NCI-H226 (cell line): ENCODE results near the gene SMARCA1.

Experiments
- DNase-seq: peaks from one replicate; pipeline ENCODE4 v3.0.0-alpha.2; 2015

The SMARCA1 gene

GRCh38 chrX:129450123-129450522 is 73.2 kb downstream of the SMARCA1 start:
- DNase-seq: no peak

GRCh38 chrX:129449148-129449547 is 74.1 kb downstream of the SMARCA1 start:
- no peak for DNase-seq

DNA sequence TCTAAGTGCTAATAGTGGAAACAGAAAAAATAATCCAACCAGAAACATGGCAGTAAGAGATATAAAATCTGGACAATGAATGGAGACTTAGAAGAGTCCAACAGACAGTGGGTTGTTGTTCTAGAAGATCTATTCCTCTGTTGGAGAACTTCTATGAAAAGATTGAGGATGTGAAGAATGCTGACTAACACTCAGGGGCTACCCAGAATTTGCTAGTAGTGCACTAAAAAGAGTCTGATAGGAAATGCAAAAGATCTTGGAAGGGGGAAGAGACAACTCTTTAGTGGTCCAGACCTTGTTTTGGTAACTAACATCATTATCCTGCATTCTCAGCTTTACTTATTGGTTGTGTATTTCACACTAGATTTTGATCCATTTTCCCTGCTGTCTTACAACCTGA is 77.9 kb downstream of the SMARCA1 start:
- no peak for DNase-seq

GRCh38 chrX:129433945-129434344 is 89.3 kb downstream of the SMARCA1 start:
- DNase-seq: no peak

- DNase-seq: no peak
Observed at GRCh38 chrX:129433461-129433860, 89.8 kb downstream of the SMARCA1 start.

DNA sequence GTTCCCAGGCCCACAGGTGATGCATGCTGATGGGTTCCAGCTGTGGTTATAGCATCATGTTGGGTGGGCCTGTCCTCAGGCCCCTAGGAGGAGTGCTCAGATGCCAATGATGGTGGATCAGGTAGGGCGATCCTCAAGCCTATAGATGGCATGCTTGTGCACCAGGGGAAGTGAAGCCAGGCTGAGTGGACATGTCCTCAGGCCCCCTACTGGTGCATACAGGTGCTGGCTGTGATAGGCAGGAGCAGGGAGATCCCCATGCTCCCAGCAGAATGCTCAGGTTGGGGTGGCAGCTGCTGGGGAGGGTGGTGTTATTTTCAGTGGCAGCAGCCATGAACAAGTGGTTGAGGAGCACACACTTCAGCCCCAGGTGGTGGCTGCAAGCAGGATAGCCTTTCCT is 96.0 kb downstream of the SMARCA1 start:
- DNase-seq: no peak

GRCh38 chrX:129423191-129423590 is 100.1 kb downstream of the SMARCA1 start:
- DNase-seq: no peak

GRCh38 chrX:129404670-129405008 is 118.7 kb downstream of the SMARCA1 start:
- no peak for DNase-seq

DNA sequence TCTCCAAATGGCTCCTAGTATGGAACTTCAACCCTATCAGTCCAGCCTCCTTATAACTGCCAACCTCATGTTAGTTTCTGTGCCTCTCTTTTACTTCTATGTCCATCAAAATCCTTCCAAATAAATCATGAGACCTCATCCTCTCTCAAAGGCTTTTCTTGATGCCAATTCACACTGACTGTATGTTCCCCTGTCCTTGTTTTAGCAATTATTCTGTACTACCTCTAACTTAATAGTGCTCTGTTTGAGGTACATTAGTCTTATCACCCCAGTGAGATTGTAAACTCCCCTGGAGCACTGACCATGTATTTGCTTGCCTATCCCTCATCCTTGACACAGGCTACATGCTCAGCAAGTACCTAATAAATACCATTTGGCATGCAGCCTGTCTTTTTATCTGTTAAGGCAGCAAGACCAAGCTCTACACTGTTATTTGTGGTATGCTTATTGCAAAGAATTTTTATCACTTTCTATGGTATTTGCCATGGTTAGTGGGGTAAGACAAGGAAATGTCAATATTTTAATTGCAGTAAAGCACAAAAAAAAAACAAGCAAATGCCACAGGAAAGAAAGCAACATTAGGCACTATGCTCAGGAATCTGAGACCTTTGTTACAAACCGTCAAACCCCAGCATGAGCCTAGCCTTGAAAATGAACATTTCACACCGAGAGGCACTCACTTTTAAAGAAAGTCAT is 119.2 kb downstream of the SMARCA1 start:
- peak; percentile 2 for DNase-seq
